GM12873 (cell line): ENCODE results near the gene MTURN.

Experiments
- CTCF ChIP-seq: IDR thresholded peaks from 2 replicates; pipeline ENCODE4 v1.5.1; 2012; ENCODE audit warnings: low read depth, mild to moderate bottlenecking, moderate library complexity, low read length, control low read depth; ENCODE audit not compliant: insufficient read depth; ENCODE audit errors: missing control alignments

The MTURN gene

GRCh38 chr7:30146127-30146612 is 11.4 kb downstream of the MTURN start:
- TF ChIP-seq CTCF = no peak

GRCh38 chr7:30147223-30147622 is 12.4 kb downstream of the MTURN start:
- TF ChIP-seq CTCF = no peak

GRCh38 chr7:30147785-30148184 is 13.0 kb downstream of the MTURN start:
- no peak for TF ChIP-seq CTCF

- no peak for TF ChIP-seq CTCF
These were observed 13.6 kb downstream of the MTURN start for GRCh38 chr7:30148426-30148825.

- no peak for TF ChIP-seq CTCF
These were observed 14.2 kb downstream of the MTURN start for GRCh38 chr7:30148951-30149459.

GRCh38 chr7:30149640-30150272 is 15.0 kb downstream of the MTURN start:
- TF ChIP-seq CTCF = no peak

- TF ChIP-seq CTCF = no peak
These were observed 15.9 kb downstream of the MTURN start for GRCh38 chr7:30150711-30151110.
